SK-N-SH (cell line): ENCODE data around the gene NAV2. TPM values are rescaled to one million over a fixed set of nuclear protein-coding genes. Genes with fewer than 3 reads are reported as not detected.

Experiments used
- CTCF ChIA-PET: fragments of 300-600, 350-600 bp; formaldehyde crosslinking; extraction: SDS; loops from one replicate; lab custom pipeline; 2021; lab: Yijun Ruan, JAX
- POLR2A ChIA-PET: fragments of 350-600 bp; sonication (Branson Sonifier 250); formaldehyde crosslinking; extraction: SDS; loops from one replicate; lab custom pipeline; 2020; ENCODE audit warnings: antibody characterized with exemption, inconsistent platforms; lab: Yijun Ruan, JAX
- DNase-seq: peaks from one replicate; pipeline ENCODE4 v3.0.0; 2012
- H2AFZ ChIP-seq: fragments of 200-600 bp; sonication (generic); 2 replicates; pipeline ENCODE4 v1.8.1; 2016; ENCODE audit warnings: antibody characterized with exemption, mild to moderate bottlenecking, low read depth
- H3F3A ChIP-seq: fragments of 200-600 bp; sonication (generic); replicated peaks from 2 replicates; pipeline ENCODE3; 2016; ENCODE audit warnings: antibody characterized with exemption, mild to moderate bottlenecking; ENCODE audit not compliant: insufficient read depth
- H3K27ac ChIP-seq, 2 experiments: fragments of 200-500 bp in 1 of 2; fragments of 200-600 bp in 1 of 2; sonication (Bioruptor generic) in 1 of 2; sonication (generic), shearing (Covaris generic) in 1 of 2; 2 replicates each; pipeline versions ENCODE4 v1.5.1 to v1.6.1; 2014 to 2016; ENCODE audit warnings: low read depth in 2 of 2, inconsistent platforms in 1 of 2, low read length in 1 of 2, mild to moderate bottlenecking in 1 of 2, mixed read lengths in 1 of 2
- H3K27me3 ChIP-seq: fragments of 200-600 bp; sonication (generic), shearing (Covaris generic); 2 replicates; pipeline ENCODE4 v1.6.1; 2016; ENCODE audit warnings: mixed run types; ENCODE audit not compliant: insufficient read depth
- H3K36me3 ChIP-seq, 2 experiments: fragments of 200-500 bp in 1 of 2; fragments of 200-600 bp in 1 of 2; sonication (Bioruptor generic) in 1 of 2; sonication (generic) in 1 of 2; replicated peaks in 1 of 2; 2 replicates each; pipeline versions ENCODE3 to v1.5.1; 2014 to 2016; ENCODE audit warnings: low read length in 1 of 2, mild to moderate bottlenecking in 1 of 2; ENCODE audit not compliant: insufficient read depth in 2 of 2, control insufficient read depth in 1 of 2
- H3K4me1 ChIP-seq, 2 experiments: fragments of 200-500 bp in 1 of 2; fragments of 200-600 bp in 1 of 2; sonication (Bioruptor generic) in 1 of 2; sonication (generic), shearing (Covaris generic) in 1 of 2; 2 replicates each; pipeline versions ENCODE4 v1.5.1 to v1.6.1; 2014 to 2016; ENCODE audit warnings: low read depth in 1 of 2, low read length in 1 of 2, mixed run types in 1 of 2; ENCODE audit not compliant: insufficient read depth in 2 of 2, control insufficient read depth in 1 of 2
- H3K4me2 ChIP-seq: fragments of 200-600 bp; sonication (generic), shearing (Covaris generic); 2 replicates; pipeline ENCODE4 v1.6.1; 2017; ENCODE audit warnings: mixed run types
- H3K4me3 ChIP-seq, 2 experiments: fragments of 200-500 bp in 1 of 2; fragments of 200-600 bp in 1 of 2; sonication (Bioruptor generic) in 1 of 2; sonication (generic), shearing (Covaris generic) in 1 of 2; 2 replicates each; pipeline versions ENCODE4 v1.5.1 to v1.8.1; 2014 to 2016; ENCODE audit warnings: low read depth in 2 of 2, inconsistent platforms in 1 of 2, low read length in 1 of 2, mild to moderate bottlenecking in 1 of 2, mixed read lengths in 1 of 2, moderate library complexity in 1 of 2
- H3K79me2 ChIP-seq: fragments of 200-600 bp; sonication (generic); 2 replicates; pipeline ENCODE4 v1.8.1; 2017; ENCODE audit warnings: mild to moderate bottlenecking; ENCODE audit not compliant: insufficient read depth
- H3K9ac ChIP-seq: fragments of 200-600 bp; sonication (generic); 2 replicates; pipeline ENCODE4 v1.6.1; 2017; ENCODE audit warnings: mixed run types
- H3K9me2 ChIP-seq: fragments of 200-600 bp; sonication (generic); 2 replicates; pipeline ENCODE4 v1.6.1; 2017; ENCODE audit warnings: mixed run types
- H3K9me3 ChIP-seq: fragments of 200-600 bp; sonication (generic); 2 replicates; pipeline ENCODE4 v1.6.1; 2017; ENCODE audit warnings: mixed run types, mild to moderate bottlenecking, moderate library complexity
- H4K20me1 ChIP-seq: fragments of 200-600 bp; sonication (generic); 2 replicates; pipeline ENCODE4 v1.6.1; 2017; ENCODE audit warnings: mild to moderate bottlenecking, mixed run types; ENCODE audit not compliant: insufficient read depth
- CHD2 ChIP-seq: fragments of 150-350 bp; IDR thresholded peaks from 2 replicates; pipeline ENCODE4 v1.6.1; 2018; ENCODE audit warnings: low read length; ENCODE audit not compliant: partially characterized antibody
- ELF1 ChIP-seq: IDR thresholded peaks from 2 replicates; pipeline ENCODE4 v1.4.0; 2012
- EZH2phosphoT487 ChIP-seq: fragments of 200-600 bp; sonication (generic); IDR thresholded peaks from 2 replicates; pipeline ENCODE4 v1.6.1; 2017; ENCODE audit warnings: low read depth, mixed run types, mild to moderate bottlenecking, antibody characterized with exemption, moderate library complexity, borderline replicate concordance
- FOXJ3 ChIP-seq: sonication (generic); formaldehyde crosslinking; IDR thresholded peaks from 2 replicates; pipeline ENCODE4 v1.5.1; 2020; ENCODE audit warnings: mild to moderate bottlenecking, missing genetic modification reagents
- FOXM1 ChIP-seq: IDR thresholded peaks from 2 replicates; pipeline ENCODE4 v1.4.0; 2012; ENCODE audit warnings: low read depth, mild to moderate bottlenecking
- GABPA ChIP-seq: IDR thresholded peaks from 2 replicates; pipeline ENCODE4 v1.4.0; 2012; ENCODE audit warnings: low read depth, mild to moderate bottlenecking
- GATA2 ChIP-seq: sonication (generic); formaldehyde crosslinking; IDR thresholded peaks from 2 replicates; pipeline ENCODE4 v1.5.0; 2020; ENCODE audit warnings: mild to moderate bottlenecking, missing genetic modification reagents
- MEF2A ChIP-seq: IDR thresholded peaks from 2 replicates; pipeline ENCODE4 v1.4.0; 2012; ENCODE audit warnings: low read depth, borderline replicate concordance
- NRF1 ChIP-seq: IDR thresholded peaks from 2 replicates; pipeline ENCODE4 v1.6.1; 2012; ENCODE audit warnings: low read depth, mild to moderate bottlenecking, low read length
- POLR2AphosphoS5 ChIP-seq: IDR thresholded peaks from 2 replicates; pipeline ENCODE4 v1.6.1; 2012; ENCODE audit warnings: low read depth, low read length
- RCOR1 ChIP-seq: fragments of 150-350 bp; IDR thresholded peaks from 2 replicates; pipeline ENCODE4 v1.6.1; 2017; ENCODE audit warnings: antibody characterized with exemption, low read length
- RFX5 ChIP-seq: IDR thresholded peaks from 2 replicates; pipeline ENCODE4 v1.6.1; 2012; ENCODE audit warnings: mild to moderate bottlenecking, improper control_type of control experiment, low read length
- SIN3A ChIP-seq: IDR thresholded peaks from 2 replicates; pipeline ENCODE4 v1.6.1; 2012; ENCODE audit warnings: low read depth, mild to moderate bottlenecking, low read length, moderate library complexity, borderline replicate concordance
- TAF1 ChIP-seq: IDR thresholded peaks from 2 replicates; pipeline ENCODE4 v1.6.1; 2012; ENCODE audit warnings: low read depth, mild to moderate bottlenecking, low read length, moderate library complexity, borderline replicate concordance
- TCF12 ChIP-seq: IDR thresholded peaks from 2 replicates; pipeline ENCODE4 v1.4.0; 2012
- USF1 ChIP-seq: IDR thresholded peaks from 2 replicates; pipeline ENCODE4 v1.4.0; 2012; ENCODE audit warnings: low read depth, borderline replicate concordance
- ZBTB33 ChIP-seq: IDR thresholded peaks from 2 replicates; pipeline ENCODE4 v1.4.0; 2012; ENCODE audit warnings: low read depth, borderline replicate concordance
- WGBS: methylation state at CpG from one replicate; pipeline ENCODE4 v1.1.6; 2017; ENCODE audit warnings: low lambda C conversion rate; 5-methylcytosine and 5-hydroxymethylcytosine counted together
- polyA plus RNA-seq, 3 experiments: library from polyadenylated mRNA; depleted of rRNA; stranded (reverse); fragments of >200 nt; gene quantifications; 2 replicates each; pipeline ENCODE4 v1.2.3, GENCODE V29; 2012

The NAV2 gene
- polyA plus RNA-seq, 1 of the 3 experiments (the other 2 are of a cell fraction): 26.2 TPM

- Histone ChIP-seq H3K9me3 (no peaks in the 10 kb centered on the region), H3K27me3 (no peaks in the 10 kb centered on the region), H3K9me2 (no peaks in the 10 kb centered on the region), H3K4me1 (peaks cover 15 to 24% of the 10 kb centered on the region in 2 experiments; a peak in 2 of 4 replicates), H3K4me3 (no peak overlapping the region), H3K27ac (peak overlapping the region in 1 of 2 experiments; percentile 25; a peak in 1 of 4 replicates), H3K36me3 (peaks cover 89 to 98% of the 10 kb centered on the region in 2 experiments), H3K9ac (no peak overlapping the region), H3K4me2 (no peak overlapping the region), H4K20me1 (no peaks in the 10 kb centered on the region), H3K79me2 (peaks cover 20% of the 10 kb centered on the region), H2AFZ (no peak overlapping the region), H3F3A (peaks cover 28% of the 10 kb centered on the region)
- 94% methylated on average over 7 of the region's 7 CpGs for WGBS
- no peak for DNase-seq
- ChIA-PET CTCF (interaction anchor here (1.4 kb wide), 1 partner anchor 16 kb away, joined by 4 read pairs; no protein-coding TSS in a partner anchor), POLR2A (no interaction called here)
- TF ChIP-seq RFX5 (no peak), FOXJ3 (no peak), CHD2 (no peak), MEF2A (no peak), POLR2AphosphoS5 (no peak), GATA2 (CRISPR knock-in tag) (no peak), TCF12 (no peak), NRF1 (no peak), ELF1 (no peak), USF1 (no peak), EZH2phosphoT487 (no peak), FOXM1 (no peak), ZBTB33 (no peak), TAF1 (no peak), RCOR1 (no peak), SIN3A (no peak), GABPA (no peak)
Measured at GRCh38 chr11:20060647-20061205, 348.1 kb downstream of the NAV2 start.

- H3K4me2 ChIP-seq: no peak overlapping the region
- no peaks in the 10 kb centered on the region for H4K20me1 ChIP-seq
- H3K27ac ChIP-seq: no peak overlapping the region
- TF ChIP-seq RCOR1: no peak
- CTCF ChIA-PET: no interaction called here
- H3K9ac ChIP-seq: no peak overlapping the region
- no peaks in the 10 kb centered on the region for H3K9me3 ChIP-seq
- no peak overlapping the region for H3K4me3 ChIP-seq
- H3K9me2 ChIP-seq: no peaks in the 10 kb centered on the region
- POLR2A ChIA-PET: no interaction called here
- no peaks in the 10 kb centered on the region for H3K27me3 ChIP-seq
- WGBS: 96% methylated on average over 5 of the region's 5 CpGs
- DNase-seq: no peak
- peaks cover 26% of the 10 kb centered on the region for H3K79me2 ChIP-seq
- no peak overlapping the region for H2AFZ ChIP-seq
- peaks cover 88 to 96% of the 10 kb centered on the region in 2 experiments for H3K36me3 ChIP-seq
- H3F3A ChIP-seq: peaks cover 20% of the 10 kb centered on the region
- peaks cover 7 to 14% of the 10 kb centered on the region in 2 experiments; a peak in 2 of 4 replicates for H3K4me1 ChIP-seq
Measured at GRCh38 chr11:20061776-20062175, 349.1 kb downstream of the NAV2 start.
